22Rv1 (cell line): Measurements from ENCODE around the gene PLXNA4.

Experiments used
- CTCF ChIP-seq: fragments of 450-650 bp; IDR thresholded peaks from 2 replicates; pipeline ENCODE4 v1.5.1; 2017; ENCODE audit warnings: mild to moderate bottlenecking
- ZFX ChIP-seq: fragments of 450-650 bp; IDR thresholded peaks from 2 replicates; pipeline ENCODE4 v1.6.1; 2017; ENCODE audit warnings: antibody characterized with exemption, borderline replicate concordance

GRCh38 chr7:132516042-132516840, 60.0 kb downstream of the PLXNA4 start:
- no peak for TF ChIP-seq CTCF
- no peak for TF ChIP-seq ZFX
